ENCODE data around the gene OR52B2.

The OR52B2 gene

GRCh38 chr11:6216501-6216900, 46.4 kb upstream of the OR52B2 start:
- Histone ChIP-seq H3K79me2 (ENCODE audit: low read length) (no peaks in the 10 kb centered on the region), H3K4me3 (ENCODE audit: low read length) (no peak overlapping the region), H3K36me3 (replicated peaks; ENCODE audit: insufficient read depth, low read length) (peaks cover 5% of the 10 kb centered on the region; the same call in 1 of the 2 replicates), H3K9ac (ENCODE audit: low read length) (no peak overlapping the region), H3K9me3 (replicated peaks; ENCODE audit: insufficient read depth, low read length) (no peaks in the 10 kb centered on the region), H4K20me1 (ENCODE audit: insufficient read depth, low read length) (no peaks in the 10 kb centered on the region), H3F3A (ENCODE audit: insufficient read depth, low read length) (no peaks in the 10 kb centered on the region), H3K27me3 (replicated peaks; ENCODE audit: insufficient read depth, low read length) (no peaks in the 10 kb centered on the region), H3K4me2 (ENCODE audit: low read depth, low read length) (no peak overlapping the region), H3K9me2 (replicated peaks; ENCODE audit: insufficient read depth, low read length) (no peaks in the 10 kb centered on the region), H3K4me1 (ENCODE audit: low read length) (no peaks in the 10 kb centered on the region), H2AFZ (ENCODE audit: low read length) (no peak overlapping the region), H3K27ac (ENCODE audit: low read length) (no peak overlapping the region)
- no peak for DNase-seq
- TF ChIP-seq EZH2 (optimal IDR thresholded peaks at IDR 0.05; ENCODE audit: low read depth, low read length) (no peak), EZH2phosphoT487 (IDR thresholded peaks at IDR 0.05; ENCODE audit: low read length) (no peak), CTCF (IDR thresholded peaks at IDR 0.05; ENCODE audit: low read length) (no peak)

- no peaks in the 10 kb centered on the region for H3K9me3 ChIP-seq (replicated peaks; ENCODE audit: insufficient read depth, low read length)
- no peak overlapping the region for H3K4me2 ChIP-seq (ENCODE audit: low read depth, low read length)
- H3F3A ChIP-seq (ENCODE audit: insufficient read depth, low read length): no peaks in the 10 kb centered on the region
- H3K4me1 ChIP-seq (ENCODE audit: low read length): no peaks in the 10 kb centered on the region
- peaks cover 5% of the 10 kb centered on the region; the same call in 1 of the 2 replicates for H3K36me3 ChIP-seq (replicated peaks; ENCODE audit: insufficient read depth, low read length)
- H2AFZ ChIP-seq (ENCODE audit: low read length): no peak overlapping the region
- TF ChIP-seq CTCF (IDR thresholded peaks at IDR 0.05; ENCODE audit: low read length) (no peak), EZH2phosphoT487 (IDR thresholded peaks at IDR 0.05; ENCODE audit: low read length) (no peak), EZH2 (optimal IDR thresholded peaks at IDR 0.05; ENCODE audit: low read depth, low read length) (no peak)
- no peaks in the 10 kb centered on the region for H3K27me3 ChIP-seq (replicated peaks; ENCODE audit: insufficient read depth, low read length)
- H3K4me3 ChIP-seq (ENCODE audit: low read length): no peak overlapping the region
- H3K79me2 ChIP-seq (ENCODE audit: low read length): no peaks in the 10 kb centered on the region
- no peaks in the 10 kb centered on the region for H4K20me1 ChIP-seq (ENCODE audit: insufficient read depth, low read length)
- DNase-seq: no peak
- no peak overlapping the region for H3K27ac ChIP-seq (ENCODE audit: low read length)
- H3K9ac ChIP-seq (ENCODE audit: low read length): no peak overlapping the region
- no peaks in the 10 kb centered on the region for H3K9me2 ChIP-seq (replicated peaks; ENCODE audit: insufficient read depth, low read length)
These were observed 44.4 kb upstream of the OR52B2 start for GRCh38 chr11:6214530-6214929.

GRCh38 chr11:6210274-6210955, 40.3 kb upstream of the OR52B2 start:
- Histone ChIP-seq H4K20me1 (ENCODE audit: insufficient read depth, low read length) (no peaks in the 10 kb centered on the region), H2AFZ (ENCODE audit: low read length) (no peak overlapping the region), H3K9me2 (replicated peaks; ENCODE audit: insufficient read depth, low read length) (no peaks in the 10 kb centered on the region), H3K27me3 (replicated peaks; ENCODE audit: insufficient read depth, low read length) (no peaks in the 10 kb centered on the region), H3F3A (ENCODE audit: insufficient read depth, low read length) (no peaks in the 10 kb centered on the region), H3K79me2 (ENCODE audit: low read length) (no peaks in the 10 kb centered on the region), H3K9ac (ENCODE audit: low read length) (no peak overlapping the region), H3K4me2 (ENCODE audit: low read depth, low read length) (no peak overlapping the region), H3K4me3 (ENCODE audit: low read length) (no peak overlapping the region), H3K27ac (ENCODE audit: low read length) (no peak overlapping the region), H3K36me3 (replicated peaks; ENCODE audit: insufficient read depth, low read length) (peaks cover 5% of the 10 kb centered on the region; the same call in 1 of the 2 replicates), H3K9me3 (replicated peaks; ENCODE audit: insufficient read depth, low read length) (no peaks in the 10 kb centered on the region), H3K4me1 (ENCODE audit: low read length) (peaks cover 3% of the 10 kb centered on the region; the same call in 1 of the 2 replicates)
- DNase-seq: no peak
- no peak for TF ChIP-seq EZH2phosphoT487 (IDR thresholded peaks at IDR 0.05; ENCODE audit: low read length)
- TF ChIP-seq EZH2 (optimal IDR thresholded peaks at IDR 0.05; ENCODE audit: low read depth, low read length): no peak
- no peak for TF ChIP-seq CTCF (IDR thresholded peaks at IDR 0.05; ENCODE audit: low read length)
